ENCODE data around the gene MIB1. TPM values are rescaled to one million over a fixed set of nuclear protein-coding genes. Genes with fewer than 3 reads are reported as not detected.

The MIB1 gene
- total RNA-seq, 2 donors from 2014 or later: 30.0 to 34.7 TPM

DNA sequence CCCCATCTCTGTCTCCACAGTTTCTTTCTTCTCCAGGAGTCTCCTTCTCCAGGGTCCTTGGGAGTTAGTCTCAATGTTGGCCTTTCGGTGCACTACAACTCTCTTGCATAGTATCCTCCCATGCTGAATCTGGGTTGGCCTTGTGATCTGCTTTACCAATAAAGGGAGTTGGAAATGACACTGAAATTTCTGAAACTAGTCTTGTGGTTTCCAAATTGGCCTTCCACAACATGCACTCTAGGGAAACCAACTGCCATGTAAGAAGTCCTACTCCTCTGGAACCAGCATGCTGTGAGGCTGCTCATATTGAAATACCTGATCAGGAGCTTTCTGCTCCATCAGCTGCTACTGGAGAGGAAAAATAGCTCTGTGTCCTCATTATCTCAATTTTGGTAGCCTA is 26.1 kb upstream of the MIB1 start:
- TF ChIP-seq POLR2AphosphoS5 (IDR thresholded peaks at IDR 0.05): no peak
- TF ChIP-seq CTCF (IDR thresholded peaks at IDR 0.05): no peak
- TF ChIP-seq POLR2A (IDR thresholded peaks at IDR 0.05): no peak
- no peak for DNase-seq (ENCODE audit: low spot score)
- H3K27me3 ChIP-seq (replicated peaks; ENCODE audit: insufficient read depth): no peaks in the 10 kb centered on the region
- no peak overlapping the region for H3K27ac ChIP-seq
- H3K4me1 ChIP-seq (replicated peaks): no peaks in the 10 kb centered on the region
- H3K9me3 ChIP-seq: no peaks in the 10 kb centered on the region
- intact Hi-C loops (cut with DNase I): no loop called here
- 100% methylated on average over 1 of the region's 1 CpG for WGBS
- no peaks in the 10 kb centered on the region for H3K36me3 ChIP-seq
- no peak overlapping the region for H3K4me3 ChIP-seq

DNA sequence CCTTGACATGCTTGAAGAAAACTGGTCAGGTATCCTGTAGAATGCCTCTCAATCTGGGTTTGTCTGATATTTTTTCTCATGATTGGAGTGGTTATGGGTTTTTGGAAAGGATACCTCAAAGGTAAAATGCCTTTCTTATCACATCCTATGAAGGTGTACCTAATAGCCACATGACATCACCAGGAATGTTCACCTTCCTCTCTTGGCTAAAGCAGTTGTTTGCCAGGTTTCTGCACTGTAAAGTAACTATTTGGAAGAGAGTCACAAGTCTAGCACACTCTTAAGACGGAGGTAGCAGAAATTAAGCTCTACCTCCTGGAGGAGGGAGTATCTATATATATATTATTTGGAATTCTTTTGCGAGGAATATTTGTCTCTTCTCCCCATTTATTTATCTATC is 17.9 kb upstream of the MIB1 start:
- Histone ChIP-seq H3K27me3 (replicated peaks; ENCODE audit: insufficient read depth) (no peaks in the 10 kb centered on the region), H3K27ac (no peak overlapping the region), H3K36me3 (no peaks in the 10 kb centered on the region), H3K4me3 (no peak overlapping the region), H3K4me1 (replicated peaks) (no peaks in the 10 kb centered on the region), H3K9me3 (no peaks in the 10 kb centered on the region)
- TF ChIP-seq CTCF (IDR thresholded peaks at IDR 0.05): no peak
- no peak for TF ChIP-seq POLR2AphosphoS5 (IDR thresholded peaks at IDR 0.05)
- no peak for TF ChIP-seq POLR2A (IDR thresholded peaks at IDR 0.05)
- intact Hi-C loops (cut with DNase I): no loop called here
- DNase-seq (ENCODE audit: low spot score): no peak
- WGBS: 63% methylated on average over 2 of the region's 2 CpGs

DNA sequence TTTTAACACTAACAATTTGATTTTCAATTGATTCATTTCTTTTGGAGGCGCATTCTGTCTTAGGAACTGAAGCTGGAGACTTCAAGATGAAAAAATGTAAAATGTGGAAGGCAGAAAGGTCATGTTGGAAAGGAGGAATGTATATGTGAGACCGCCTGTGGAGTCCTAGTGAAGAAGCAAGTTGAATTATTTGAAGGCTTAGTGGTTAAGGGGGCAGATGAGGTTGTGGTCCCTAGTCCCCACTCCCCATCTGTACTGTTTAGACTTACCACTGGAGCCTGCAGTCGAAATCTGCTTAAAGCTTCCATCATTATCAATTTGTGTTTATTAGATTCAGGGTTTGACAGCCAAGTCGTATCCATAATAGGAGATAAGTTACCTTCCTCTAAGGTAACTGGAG is 15.4 kb upstream of the MIB1 start:
- no peaks in the 10 kb centered on the region for H3K36me3 ChIP-seq
- DNase-seq (ENCODE audit: low spot score): no peak
- intact Hi-C loops (cut with DNase I): no loop called here
- no peaks in the 10 kb centered on the region for H3K4me1 ChIP-seq (replicated peaks)
- H3K27me3 ChIP-seq (replicated peaks; ENCODE audit: insufficient read depth): no peaks in the 10 kb centered on the region
- H3K27ac ChIP-seq: no peak overlapping the region
- WGBS: 72% methylated on average over 4 of the region's 4 CpGs
- no peaks in the 10 kb centered on the region for H3K9me3 ChIP-seq
- TF ChIP-seq POLR2AphosphoS5 (IDR thresholded peaks at IDR 0.05) (no peak), POLR2A (IDR thresholded peaks at IDR 0.05) (no peak), CTCF (IDR thresholded peaks at IDR 0.05) (no peak)
- no peak overlapping the region for H3K4me3 ChIP-seq

GRCh38 chr18:21727702-21728101 is 12.9 kb upstream of the MIB1 start:
- H3K4me3 ChIP-seq: no peak overlapping the region
- intact Hi-C loops (cut with DNase I): no loop called here
- no peak for DNase-seq (ENCODE audit: low spot score)
- H3K9me3 ChIP-seq: no peaks in the 10 kb centered on the region
- H3K4me1 ChIP-seq (replicated peaks): no peaks in the 10 kb centered on the region
- TF ChIP-seq CTCF (IDR thresholded peaks at IDR 0.05) (no peak), POLR2AphosphoS5 (IDR thresholded peaks at IDR 0.05) (no peak), POLR2A (IDR thresholded peaks at IDR 0.05) (no peak)
- no peaks in the 10 kb centered on the region for H3K36me3 ChIP-seq
- WGBS: 89% methylated on average over 2 of the region's 2 CpGs
- H3K27me3 ChIP-seq (replicated peaks; ENCODE audit: insufficient read depth): no peaks in the 10 kb centered on the region
- H3K27ac ChIP-seq: no peak overlapping the region

- no peak for DNase-seq (ENCODE audit: low spot score)
- H3K27ac ChIP-seq: no peak overlapping the region
- H3K4me3 ChIP-seq: no peak overlapping the region
- no peak for TF ChIP-seq CTCF (IDR thresholded peaks at IDR 0.05)
- no peak for TF ChIP-seq POLR2A (IDR thresholded peaks at IDR 0.05)
- no peak for TF ChIP-seq POLR2AphosphoS5 (IDR thresholded peaks at IDR 0.05)
- no peaks in the 10 kb centered on the region for H3K4me1 ChIP-seq (replicated peaks)
- H3K9me3 ChIP-seq: no peaks in the 10 kb centered on the region
- no peaks in the 10 kb centered on the region for H3K27me3 ChIP-seq (replicated peaks; ENCODE audit: insufficient read depth)
- H3K36me3 ChIP-seq: no peaks in the 10 kb centered on the region
- intact Hi-C loops (cut with DNase I): no loop called here
- 95% methylated on average over 5 of the region's 5 CpGs for WGBS
Measured at GRCh38 chr18:21733011-21733410, 7.6 kb upstream of the MIB1 start.
